ENCODE measurements around the gene CNGB1. TPM values are rescaled to one million over a fixed set of nuclear protein-coding genes. Genes with fewer than 3 reads are reported as not detected.
A peak's percentile ranks its signal among the peaks of the same experiment; 100 is the strongest.

The CNGB1 gene
- total and polyA plus RNA-seq, 2 experiments from 2014 or later = not detected

DNA sequence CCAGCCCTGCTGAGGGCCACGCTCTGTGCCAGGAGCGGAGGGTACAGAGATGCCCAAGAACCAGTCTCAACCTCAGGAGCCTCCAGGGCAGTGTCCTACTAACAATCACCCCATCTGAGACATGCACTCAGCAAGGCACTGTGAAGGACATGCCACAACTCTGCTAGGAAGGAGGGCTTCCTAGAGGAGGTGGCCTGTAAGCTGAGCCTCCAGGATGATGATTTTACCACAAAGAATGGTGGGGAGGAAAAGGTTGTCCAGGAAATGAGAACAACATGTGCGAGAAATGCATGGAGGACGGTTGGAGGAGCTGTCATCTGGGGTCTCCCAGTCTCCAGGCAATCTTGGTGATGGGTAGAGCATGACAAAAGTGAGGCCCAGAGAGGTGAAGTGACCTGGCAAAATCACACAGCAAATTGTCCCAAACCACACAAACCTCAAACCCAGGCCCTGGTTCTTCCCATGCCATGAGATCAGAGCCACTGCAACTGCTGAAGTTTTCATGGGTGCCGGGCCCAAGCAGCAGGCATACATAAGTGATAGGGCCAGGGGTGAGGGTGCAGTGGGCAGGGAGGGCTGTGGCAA, 30.5 kb downstream of the CNGB1 start:
- Histone ChIP-seq H3K27ac (no peak overlapping the region), H3K9me3 (ENCODE audit: low read depth) (no peaks in the 10 kb centered on the region), H3K36me3 (no peaks in the 10 kb centered on the region), H3K4me1 (ENCODE audit: low read depth) (peaks cover 4% of the 10 kb centered on the region), H3K4me3 (no peak overlapping the region), H3K27me3 (no peaks in the 10 kb centered on the region)
- TF ChIP-seq, protein P1, sequence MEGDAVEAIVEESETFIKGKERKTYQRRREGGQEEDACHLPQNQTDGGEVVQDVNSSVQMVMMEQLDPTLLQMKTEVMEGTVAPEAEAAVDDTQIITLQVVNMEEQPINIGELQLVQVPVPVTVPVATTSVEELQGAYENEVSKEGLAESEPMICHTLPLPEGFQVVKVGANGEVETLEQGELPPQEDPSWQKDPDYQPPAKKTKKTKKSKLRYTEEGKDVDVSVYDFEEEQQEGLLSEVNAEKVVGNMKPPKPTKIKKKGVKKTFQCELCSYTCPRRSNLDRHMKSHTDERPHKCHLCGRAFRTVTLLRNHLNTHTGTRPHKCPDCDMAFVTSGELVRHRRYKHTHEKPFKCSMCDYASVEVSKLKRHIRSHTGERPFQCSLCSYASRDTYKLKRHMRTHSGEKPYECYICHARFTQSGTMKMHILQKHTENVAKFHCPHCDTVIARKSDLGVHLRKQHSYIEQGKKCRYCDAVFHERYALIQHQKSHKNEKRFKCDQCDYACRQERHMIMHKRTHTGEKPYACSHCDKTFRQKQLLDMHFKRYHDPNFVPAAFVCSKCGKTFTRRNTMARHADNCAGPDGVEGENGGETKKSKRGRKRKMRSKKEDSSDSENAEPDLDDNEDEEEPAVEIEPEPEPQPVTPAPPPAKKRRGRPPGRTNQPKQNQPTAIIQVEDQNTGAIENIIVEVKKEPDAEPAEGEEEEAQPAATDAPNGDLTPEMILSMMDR (IDR thresholded peaks at IDR 0.05; ENCODE audit: low read depth, low read length) = no peak
- no peak for DNase-seq (ENCODE audit: low read depth in 1 of 2, low spot score in 1 of 2)

DNA sequence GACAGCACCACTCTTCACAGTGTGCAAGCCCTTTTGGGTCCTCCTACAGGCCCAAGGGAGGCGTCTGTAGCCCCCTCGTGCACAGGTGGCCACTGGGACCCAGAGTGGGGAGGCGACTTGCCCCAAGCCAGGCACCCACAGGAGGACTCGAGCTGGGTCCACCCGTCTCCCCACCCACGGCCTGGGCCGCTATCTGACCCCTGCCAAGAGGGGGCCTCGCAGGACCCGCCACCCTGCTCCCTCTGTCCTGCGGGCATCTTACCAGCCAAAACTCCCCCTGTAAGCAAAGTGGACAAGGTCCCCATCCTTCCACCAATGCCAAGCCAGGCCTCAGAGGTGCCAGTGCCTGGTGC, 31.1 kb downstream of the CNGB1 start:
- H3K27ac ChIP-seq = no peak overlapping the region

DNA sequence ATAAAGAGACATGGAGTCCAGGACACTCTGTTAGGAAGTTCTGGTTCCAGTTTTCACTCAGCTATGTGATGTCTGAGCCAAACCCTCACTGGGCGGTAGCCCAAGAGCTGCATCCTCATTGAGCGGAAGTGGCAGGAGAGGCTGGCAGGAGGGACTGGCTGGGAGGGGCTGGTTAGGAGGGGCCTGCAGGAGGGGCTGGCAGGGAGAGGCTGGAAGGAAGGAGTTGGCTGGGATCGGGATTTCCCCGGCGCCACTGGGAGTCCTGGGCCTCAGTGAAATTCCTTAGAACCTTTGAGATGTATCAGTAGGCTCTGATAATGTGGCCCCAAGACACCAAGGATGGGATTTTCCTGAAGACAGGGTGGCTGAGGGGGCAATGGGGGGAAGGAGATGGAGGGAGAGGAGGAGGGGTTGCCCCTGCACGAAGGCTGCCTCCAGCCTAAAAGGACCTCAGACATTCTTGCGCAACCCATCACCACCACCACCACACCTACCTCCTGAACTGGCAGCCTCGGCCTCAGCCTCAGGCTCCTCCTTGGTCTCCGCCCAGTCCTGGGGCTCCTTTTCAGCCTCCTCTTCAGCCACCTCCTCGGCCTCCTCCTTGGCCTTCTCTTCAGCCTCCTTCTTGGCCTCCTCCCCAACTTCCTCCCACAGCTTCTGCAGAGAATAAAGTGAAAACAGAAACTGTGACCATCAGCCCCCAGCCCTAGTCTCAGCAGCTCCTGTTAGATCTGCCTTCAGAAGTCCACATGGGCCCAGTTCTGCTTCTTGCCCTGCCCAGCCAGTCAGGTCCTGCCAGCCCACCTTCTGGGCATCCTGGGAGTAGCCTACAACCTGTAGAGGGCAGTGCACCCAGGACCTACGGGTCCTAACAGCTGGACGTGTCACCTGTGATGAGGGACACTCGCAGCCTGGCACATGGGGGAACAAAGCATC, 31.7 kb downstream of the CNGB1 start:
- H3K4me1 ChIP-seq (ENCODE audit: low read depth) = no peaks in the 10 kb centered on the region
- no peak overlapping the region for H3K4me3 ChIP-seq
- H3K27ac ChIP-seq = no peak overlapping the region
- peak in 1 of 2 donors; percentile 91 for DNase-seq (ENCODE audit: low read depth in 1 of 2, low spot score in 1 of 2)
- H3K27me3 ChIP-seq = no peaks in the 10 kb centered on the region
- no peaks in the 10 kb centered on the region for H3K36me3 ChIP-seq
- TF ChIP-seq, protein P1 (IDR thresholded peaks at IDR 0.05; ENCODE audit: low read depth, low read length) = peak; percentile 36
- no peaks in the 10 kb centered on the region for H3K9me3 ChIP-seq (ENCODE audit: low read depth)

More for the DNA sequence above, 31.1 kb downstream of the CNGB1 start:
- Histone ChIP-seq H3K4me1 (ENCODE audit: low read depth) (no peaks in the 10 kb centered on the region), H3K9me3 (ENCODE audit: low read depth) (no peaks in the 10 kb centered on the region), H3K36me3 (no peaks in the 10 kb centered on the region), H3K4me3 (no peak overlapping the region), H3K27me3 (no peaks in the 10 kb centered on the region)
- DNase-seq (ENCODE audit: low read depth in 1 of 2, low spot score in 1 of 2) = no peak
- TF ChIP-seq, protein P1 (IDR thresholded peaks at IDR 0.05; ENCODE audit: low read depth, low read length) = no peak

DNA sequence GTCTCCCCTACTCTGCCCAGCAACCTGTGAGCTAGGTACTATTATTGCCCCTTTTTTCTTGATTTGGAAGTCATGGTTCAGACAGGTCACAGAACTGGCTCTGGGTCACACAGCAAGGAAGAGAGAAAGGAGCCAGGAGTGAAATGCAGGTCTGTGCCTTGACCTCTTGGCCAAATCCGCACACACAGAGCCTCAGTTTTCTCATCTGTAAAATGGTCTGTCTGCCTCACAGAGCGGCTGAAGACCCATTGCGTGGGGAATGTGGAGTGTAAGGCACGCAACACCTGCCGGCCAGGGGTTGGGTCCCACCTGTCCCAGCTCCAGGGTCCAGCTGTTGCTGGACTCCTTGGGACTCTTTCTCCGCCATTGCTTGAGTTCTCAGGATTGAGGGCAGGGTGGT, 32.4 kb downstream of the CNGB1 start:
- no peak for DNase-seq (ENCODE audit: low read depth in 1 of 2, low spot score in 1 of 2)

DNA sequence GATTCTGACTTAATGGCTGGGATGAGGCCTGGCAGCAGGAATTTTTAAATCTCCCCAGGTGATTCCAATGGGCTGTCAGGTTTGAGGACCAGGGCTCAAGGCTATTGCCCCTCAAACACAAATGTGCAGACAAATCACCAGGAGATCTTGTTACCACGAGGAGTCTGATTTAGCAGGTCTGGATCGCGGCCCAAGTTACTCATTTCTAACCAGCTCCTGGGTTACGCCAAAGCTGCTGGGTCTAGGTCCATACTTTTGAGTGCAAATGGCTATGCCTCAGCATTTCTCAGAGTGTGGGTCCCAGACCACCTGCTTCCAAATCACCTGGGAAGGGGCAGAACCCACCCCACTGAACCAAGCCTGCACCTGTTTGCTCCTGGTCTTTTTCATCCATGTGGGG, 33.1 kb downstream of the CNGB1 start:
- no peak for DNase-seq (ENCODE audit: low read depth in 1 of 2, low spot score in 1 of 2)
- Histone ChIP-seq H3K36me3 (no peaks in the 10 kb centered on the region), H3K27me3 (no peaks in the 10 kb centered on the region), H3K9me3 (ENCODE audit: low read depth) (no peaks in the 10 kb centered on the region), H3K27ac (no peak overlapping the region), H3K4me3 (no peak overlapping the region), H3K4me1 (ENCODE audit: low read depth) (no peaks in the 10 kb centered on the region)
- TF ChIP-seq, protein P1 (IDR thresholded peaks at IDR 0.05; ENCODE audit: low read depth, low read length) = no peak

More for the DNA sequence above, 32.4 kb downstream of the CNGB1 start:
- H3K9me3 ChIP-seq (ENCODE audit: low read depth) = no peaks in the 10 kb centered on the region
- H3K4me3 ChIP-seq = no peak overlapping the region
- TF ChIP-seq, protein P1 (IDR thresholded peaks at IDR 0.05; ENCODE audit: low read depth, low read length) = no peak
- no peak overlapping the region for H3K27ac ChIP-seq
- no peaks in the 10 kb centered on the region for H3K27me3 ChIP-seq
- no peaks in the 10 kb centered on the region for H3K4me1 ChIP-seq (ENCODE audit: low read depth)
- no peaks in the 10 kb centered on the region for H3K36me3 ChIP-seq
